WI38 (cell line): ENCODE results near the gene CCZ1.
"Not testable (repeated sequence)": the region's sequence is repeated elsewhere in the genome, so short reads cannot be mapped to it uniquely, and the experiment has no call there.

ENCODE experiments used
- H3K4me3 ChIP-seq: 2 replicates; pipeline ENCODE4 v1.5.1; 2011; ENCODE audit warnings: low read depth, mild to moderate bottlenecking, control low read depth, low read length

The CCZ1 gene

DNA sequence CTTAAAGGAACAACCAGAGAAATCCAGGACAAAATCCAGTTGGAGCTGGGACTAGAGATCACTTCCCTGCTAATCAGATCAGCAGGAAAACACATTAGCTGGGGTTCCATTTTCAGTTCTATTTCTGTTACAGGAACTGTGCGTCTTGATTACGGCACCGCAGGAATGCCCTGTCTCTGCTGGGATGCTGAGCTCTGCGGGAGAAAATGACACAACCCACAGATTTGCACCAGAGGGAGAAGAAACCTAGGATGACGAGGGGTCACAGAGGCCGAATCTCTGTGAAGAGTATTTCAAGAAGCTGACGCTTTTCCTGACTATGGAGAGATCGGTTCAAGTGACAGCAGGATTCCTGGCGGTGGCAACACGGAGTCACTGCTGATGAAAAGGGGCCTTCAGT is 31.8 kb downstream of the CCZ1 start:
- H3K4me3 ChIP-seq: not testable (repeated sequence)

DNA sequence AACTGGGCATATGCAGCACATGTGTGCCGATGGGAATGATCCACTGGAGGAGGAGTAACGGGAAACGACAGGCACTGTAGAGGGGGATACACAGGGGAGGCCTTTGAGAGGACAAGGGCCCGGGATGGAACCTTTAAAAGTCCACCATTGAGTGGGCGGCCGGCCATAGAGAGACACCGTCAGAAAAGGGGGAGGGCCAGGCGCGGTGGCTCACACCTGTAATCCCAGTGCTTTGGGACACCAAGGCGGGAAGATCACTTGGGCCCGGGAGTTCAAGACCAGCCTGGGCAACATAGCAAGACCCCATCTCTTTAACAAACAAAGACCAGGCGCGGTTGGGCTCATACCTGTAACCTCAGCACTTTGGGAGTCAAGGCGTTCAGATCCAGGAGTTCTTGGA is 32.7 kb downstream of the CCZ1 start:
- not testable (repeated sequence) for H3K4me3 ChIP-seq

DNA sequence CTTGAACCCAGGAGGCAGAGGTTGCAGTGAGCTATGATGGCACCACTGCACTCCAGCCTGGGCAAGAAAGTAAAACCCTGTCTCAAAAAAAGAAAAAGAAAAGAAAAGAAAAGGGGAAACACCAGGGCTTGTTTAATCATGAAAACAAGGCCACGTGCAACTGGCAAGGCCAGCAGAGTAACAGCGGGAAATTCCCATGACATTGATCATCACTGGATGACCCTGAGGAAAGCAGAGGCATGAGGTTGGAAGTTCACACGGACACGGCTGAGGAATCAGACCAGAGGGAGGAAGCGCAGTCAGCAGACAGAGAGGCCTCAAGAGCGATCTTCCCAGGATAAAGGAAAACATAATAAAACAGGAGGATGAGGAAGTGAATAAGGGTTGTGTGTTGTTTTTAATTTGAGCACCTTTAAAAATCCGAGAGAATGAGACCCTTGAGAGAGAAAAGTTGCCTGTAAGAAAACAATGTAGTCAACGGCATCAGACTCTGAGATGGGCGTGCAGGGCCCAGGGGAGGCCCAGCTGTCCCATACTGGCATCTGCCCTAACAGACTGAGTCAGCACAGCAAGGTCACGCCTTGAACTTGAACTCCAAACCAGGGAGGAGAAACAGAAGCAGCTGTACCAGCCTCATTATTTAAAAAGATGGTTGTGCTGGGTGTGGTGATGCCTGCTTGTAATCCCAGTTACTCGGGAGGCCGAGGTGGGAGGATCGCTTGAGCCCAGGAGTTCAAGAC is 33.5 kb downstream of the CCZ1 start:
- H3K4me3 ChIP-seq: not testable (repeated sequence)

DNA sequence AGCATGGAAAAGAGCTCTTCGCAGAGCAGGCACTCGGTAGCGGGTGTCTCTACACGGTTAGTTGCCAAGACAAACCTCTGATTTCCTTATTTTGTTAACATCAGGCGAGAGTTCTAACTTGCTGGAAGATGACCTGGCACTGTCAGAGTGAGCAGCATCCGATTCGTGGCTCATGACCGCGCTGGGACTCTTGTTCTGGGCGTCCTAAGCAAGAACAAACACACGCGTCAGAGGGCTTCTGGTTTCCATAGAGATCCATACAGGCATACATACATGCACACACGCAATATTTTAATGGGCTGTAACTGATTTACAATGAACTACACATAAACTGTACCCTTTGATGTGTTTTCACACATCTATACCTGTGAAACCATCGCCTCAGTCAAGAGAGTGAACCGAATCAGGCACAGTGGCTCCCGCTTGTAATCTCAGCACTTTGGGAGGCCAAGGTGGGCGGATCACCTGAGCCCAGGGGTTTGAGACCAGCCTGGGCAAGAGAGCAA is 36.5 kb downstream of the CCZ1 start:
- H3K4me3 ChIP-seq: not testable (repeated sequence)

DNA sequence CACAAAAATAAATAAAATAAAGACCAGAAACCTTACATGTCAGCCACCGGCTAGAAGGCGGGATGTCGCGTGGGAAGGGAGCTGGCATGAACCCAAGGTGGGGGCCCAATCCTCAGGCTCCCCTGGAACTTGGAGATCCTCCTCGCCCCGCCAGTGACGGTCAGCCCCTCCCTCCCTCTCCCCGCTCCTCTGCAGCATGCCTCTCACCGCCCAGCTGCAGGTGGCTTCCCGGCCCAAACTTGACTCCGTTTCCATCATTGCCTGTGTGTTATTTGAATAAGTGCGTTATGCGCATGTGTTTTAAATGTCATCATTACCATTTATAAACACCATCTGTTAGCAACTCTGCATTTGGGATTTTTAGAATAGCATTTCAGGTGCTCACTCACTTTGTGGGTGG is 64.7 kb downstream of the CCZ1 start:
- not testable (repeated sequence) for H3K4me3 ChIP-seq

DNA sequence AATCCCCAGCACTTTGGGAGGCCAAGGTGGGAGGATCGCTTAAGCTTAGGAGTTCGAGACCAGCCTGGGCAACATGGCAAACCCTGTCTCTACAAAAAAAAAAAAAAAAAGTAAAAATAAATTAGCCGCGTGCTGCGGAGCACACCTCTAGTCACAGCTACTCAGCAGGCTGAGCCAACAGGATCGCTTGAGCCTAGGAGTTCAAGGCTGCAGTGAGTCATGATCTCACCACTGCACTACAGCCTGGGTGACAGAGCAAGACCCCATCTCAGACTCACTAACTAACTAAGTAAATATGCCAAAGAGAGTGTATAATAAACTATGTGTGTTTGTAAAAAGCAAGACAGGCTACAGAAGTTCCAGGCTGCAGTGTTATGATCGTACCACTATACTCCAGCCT is 65.3 kb downstream of the CCZ1 start:
- not testable (repeated sequence) for H3K4me3 ChIP-seq

DNA sequence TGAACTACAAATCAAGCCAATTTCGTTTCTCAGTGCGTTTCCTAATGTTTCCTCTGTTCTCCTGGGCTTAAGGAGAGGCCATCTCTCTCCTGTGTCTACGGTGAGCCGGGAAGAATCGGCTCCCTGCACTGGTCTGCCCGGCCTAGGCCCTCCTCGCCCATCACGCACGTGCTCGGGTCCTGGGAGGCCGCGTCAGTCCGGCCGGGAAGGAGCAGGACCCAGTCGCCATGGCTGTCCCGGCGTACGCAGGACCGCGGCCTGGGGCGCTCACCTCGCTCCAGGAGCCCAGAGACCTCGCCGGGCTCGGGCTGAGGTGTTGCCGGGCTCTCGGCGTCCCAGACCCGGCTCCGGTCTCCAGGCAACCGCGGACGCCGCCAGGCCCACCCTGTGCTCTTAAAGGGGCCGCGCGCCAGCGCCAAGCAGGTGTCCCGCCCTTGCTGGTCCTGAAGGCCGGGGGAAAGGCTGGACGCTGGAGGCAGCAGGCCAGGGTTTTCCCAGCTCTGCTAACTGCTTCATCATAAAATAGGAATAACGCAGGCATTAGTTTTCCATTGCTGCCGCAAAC is 71.9 kb downstream of the CCZ1 start, which contains the start of gene RSPH10B:
RSPH10B (minus strand) TSS at position 343 of the 565 bp plus-strand sequence. CDS start 3,573 bp downstream, outside the sequence.
- H3K4me3 ChIP-seq: not testable (repeated sequence)

DNA sequence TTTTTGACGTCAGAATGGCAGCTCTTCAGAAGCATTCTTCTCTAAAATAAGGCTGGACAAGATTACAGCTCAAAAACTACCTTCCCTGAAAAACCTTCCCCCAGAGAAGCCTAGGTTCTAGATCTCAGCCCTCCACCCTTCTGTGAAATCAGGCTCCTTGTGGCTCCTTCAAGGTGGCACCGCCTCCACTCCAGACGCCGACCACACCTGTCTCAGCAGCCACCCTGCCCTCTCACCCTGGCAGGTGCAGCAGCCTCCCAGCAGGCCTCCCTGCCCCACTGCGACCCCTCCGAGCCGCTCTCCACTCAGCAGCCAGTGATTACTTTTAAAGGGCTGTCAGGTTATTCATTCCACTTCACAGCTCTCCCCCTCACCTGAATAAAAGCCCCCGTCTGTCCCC is 75.0 kb downstream of the CCZ1 start:
- H3K4me3 ChIP-seq: not testable (repeated sequence)
